ENCODE results near the gene ACOXL. TPM values are rescaled to one million over a fixed set of nuclear protein-coding genes. Genes with fewer than 3 reads are reported as not detected.
A peak's percentile ranks its signal among the peaks of the same experiment; 100 is the strongest.

ACOXL gene
- polyA plus RNA-seq, 4 donors = 0.45 to 0.93 (median 0.73) TPM

DNA sequence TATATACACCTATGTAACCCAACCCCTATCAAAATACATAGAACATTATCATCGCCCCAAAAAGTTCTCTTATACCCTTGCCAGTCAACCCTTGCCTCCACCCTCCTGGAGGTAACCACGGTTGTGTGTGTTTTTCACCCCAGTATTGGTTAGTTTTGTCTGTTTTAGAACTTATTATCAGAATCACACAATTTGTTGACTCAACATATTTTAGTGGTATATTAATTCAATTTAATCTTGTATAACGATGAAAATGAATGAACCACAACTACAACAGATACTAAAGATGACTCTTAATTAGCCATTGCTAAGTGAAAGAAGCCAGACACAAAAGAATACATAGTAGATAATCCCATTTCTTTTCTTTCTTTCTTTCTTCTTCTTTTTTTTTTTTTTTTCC lies 19.3 kb downstream of the ACOXL start:
- DNase-seq (ENCODE audit: low read depth in 4 of 4, low spot score in 3 of 4) = no peak

DNA sequence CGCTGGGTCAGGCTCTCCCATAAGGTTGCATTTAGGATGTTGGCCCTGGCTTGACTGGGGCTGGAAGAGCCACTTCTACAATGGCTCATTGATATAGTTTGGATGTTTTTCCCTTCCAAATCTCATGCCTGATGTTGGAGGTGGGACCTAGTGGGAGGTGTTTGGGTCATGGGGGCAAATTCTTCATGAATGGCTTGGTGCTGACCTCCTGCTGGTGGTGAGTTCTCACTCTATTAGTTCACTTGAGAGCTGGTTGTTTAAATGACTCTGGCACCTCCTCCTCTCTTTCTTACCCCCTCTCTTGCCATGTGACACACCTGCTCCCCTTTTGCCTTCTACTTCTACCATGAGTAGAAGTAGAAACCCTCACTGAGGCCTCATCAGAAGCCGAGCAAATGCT lies 20.5 kb downstream of the ACOXL start:
- DNase-seq (ENCODE audit: low read depth in 4 of 4, low spot score in 3 of 4) = no peak

DNA sequence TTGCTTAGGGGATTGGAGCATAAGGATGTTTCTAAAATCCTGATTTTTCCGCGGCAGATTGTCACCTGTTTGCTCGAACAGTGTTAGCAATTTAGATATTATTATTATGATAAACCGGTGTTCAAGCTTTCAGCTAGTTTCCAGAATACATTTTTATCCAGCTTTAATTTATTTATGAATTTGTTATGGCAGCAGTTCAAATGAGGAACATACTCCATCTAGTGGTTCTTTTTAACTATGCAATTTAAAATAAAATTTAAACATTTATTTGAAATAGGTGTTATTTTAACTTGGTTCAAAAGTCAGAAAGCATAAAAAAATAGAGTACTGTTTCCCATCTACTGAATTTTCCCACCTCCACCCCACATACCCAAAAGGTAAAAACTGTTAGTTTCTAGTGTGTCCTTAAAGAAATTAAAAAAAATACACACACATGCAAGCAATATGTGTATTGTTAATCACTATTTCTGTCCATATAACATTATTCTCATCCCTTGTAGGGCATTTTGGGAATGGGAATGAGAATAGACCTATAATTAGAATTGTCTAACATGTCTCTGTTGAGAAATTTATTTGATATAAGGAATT lies 23.2 kb downstream of the ACOXL start:
- DNase-seq (ENCODE audit: low read depth in 4 of 4, low spot score in 3 of 4) = no peak

DNA sequence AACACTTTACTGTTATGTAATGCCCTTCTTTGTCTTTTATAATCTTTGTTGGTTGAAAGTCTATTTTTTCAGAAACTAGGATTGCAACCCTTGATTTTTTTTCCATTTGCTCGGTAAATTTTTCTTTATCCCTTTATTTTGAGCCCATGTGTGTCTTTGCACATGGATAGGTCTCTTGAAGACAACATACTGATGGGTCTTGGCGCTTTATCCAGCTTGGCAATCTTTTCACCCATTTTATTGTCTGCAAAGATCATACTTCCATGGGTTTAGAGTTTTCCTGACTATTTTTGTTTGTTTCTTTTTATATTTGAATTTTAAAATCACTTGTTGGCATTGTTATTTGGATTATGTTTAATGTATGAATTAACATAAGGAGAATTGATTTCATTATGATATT lies 27.0 kb downstream of the ACOXL start:
- no peak for DNase-seq (ENCODE audit: low read depth in 4 of 4, low spot score in 3 of 4)

DNA sequence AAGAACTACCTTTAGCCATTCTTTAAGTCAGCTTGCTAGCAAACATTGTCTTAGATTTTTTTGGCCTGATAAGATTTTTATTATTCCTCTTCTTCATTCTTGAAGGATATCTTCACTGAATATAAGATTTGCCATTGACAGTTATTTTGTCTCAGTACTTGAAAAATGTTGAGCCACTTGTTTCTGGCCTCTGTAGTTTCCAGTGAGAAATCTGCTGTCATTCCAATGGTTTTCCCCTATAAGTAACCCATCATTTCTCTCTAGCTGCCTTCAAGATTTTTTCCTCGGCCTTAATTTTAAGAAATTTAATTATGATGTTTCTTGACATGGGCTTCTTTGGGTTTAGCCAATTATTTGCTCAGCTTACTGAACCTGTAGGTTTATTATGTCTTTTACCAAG lies 32.6 kb downstream of the ACOXL start:
- DNase-seq (ENCODE audit: low read depth in 4 of 4, low spot score in 3 of 4) = no peak

DNA sequence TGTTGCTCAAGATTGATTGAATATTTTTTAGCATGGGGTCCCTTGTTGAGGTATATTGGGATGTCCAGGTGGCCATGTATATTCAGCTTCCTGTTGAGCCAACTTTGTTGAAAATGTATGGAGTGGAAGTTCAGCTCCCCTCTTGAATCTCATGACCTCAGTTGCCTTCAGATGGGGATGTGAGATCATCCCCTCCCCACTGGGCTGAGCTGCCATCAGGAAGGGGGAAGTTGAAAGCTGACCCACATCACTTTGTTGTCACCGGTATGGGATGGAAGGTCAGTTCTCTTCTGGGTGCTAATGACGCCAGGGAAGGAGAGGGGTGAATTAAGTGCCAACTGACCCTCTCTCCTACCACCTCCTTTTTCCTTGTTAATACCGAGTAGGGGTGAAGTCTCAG lies 33.9 kb downstream of the ACOXL start:
- no peak for DNase-seq (ENCODE audit: low read depth in 4 of 4, low spot score in 3 of 4)

DNA sequence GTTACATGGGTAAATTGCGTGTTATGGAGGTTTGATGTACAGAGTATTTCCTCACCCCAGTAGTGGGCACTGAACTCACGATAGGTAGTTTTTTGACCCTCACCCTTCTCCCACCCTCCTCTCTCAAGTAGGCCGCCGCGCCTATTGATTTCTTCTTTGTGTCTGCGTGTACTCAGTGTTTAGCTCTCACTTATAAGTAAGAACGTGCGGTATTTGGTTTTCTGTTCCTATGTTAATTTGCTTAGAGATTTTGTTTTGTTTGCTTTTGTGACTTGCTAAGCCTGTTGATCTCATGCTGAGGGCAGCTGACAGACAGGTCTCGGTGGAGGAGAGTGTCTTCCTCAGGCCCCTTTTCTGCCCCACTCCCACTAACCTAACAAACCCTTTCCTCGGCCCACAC lies 36.2 kb downstream of the ACOXL start:
- no peak for DNase-seq (ENCODE audit: low read depth in 4 of 4, low spot score in 3 of 4)

DNA sequence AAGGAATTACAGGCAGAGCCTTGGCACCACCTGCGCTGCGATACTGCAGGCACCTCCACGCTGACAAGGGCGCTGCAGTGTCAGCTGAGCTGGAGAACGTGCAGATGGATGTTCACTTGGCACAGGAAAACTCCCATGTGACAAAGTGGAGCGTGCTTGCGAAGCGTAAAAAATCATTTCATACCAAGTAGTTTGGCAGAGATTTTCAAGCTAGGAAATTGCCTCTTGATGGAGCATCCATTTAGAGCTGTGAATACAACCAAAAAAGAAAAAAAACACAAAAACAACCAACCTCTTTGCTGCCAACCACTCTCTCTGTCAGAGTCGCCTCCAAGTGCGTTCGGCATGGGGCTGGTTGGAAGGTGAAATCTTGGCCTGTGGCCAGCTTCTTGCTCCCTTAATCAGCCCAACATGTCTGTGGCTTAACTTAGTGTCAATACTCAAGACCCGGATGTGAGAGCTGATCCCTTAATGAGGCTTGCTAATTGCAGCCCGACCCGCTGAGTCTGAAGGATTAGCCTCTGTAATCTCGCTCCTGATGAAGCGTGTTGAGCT lies 38.1 kb downstream of the ACOXL start:
- no peak for DNase-seq (ENCODE audit: low read depth in 4 of 4, low spot score in 3 of 4)

DNA sequence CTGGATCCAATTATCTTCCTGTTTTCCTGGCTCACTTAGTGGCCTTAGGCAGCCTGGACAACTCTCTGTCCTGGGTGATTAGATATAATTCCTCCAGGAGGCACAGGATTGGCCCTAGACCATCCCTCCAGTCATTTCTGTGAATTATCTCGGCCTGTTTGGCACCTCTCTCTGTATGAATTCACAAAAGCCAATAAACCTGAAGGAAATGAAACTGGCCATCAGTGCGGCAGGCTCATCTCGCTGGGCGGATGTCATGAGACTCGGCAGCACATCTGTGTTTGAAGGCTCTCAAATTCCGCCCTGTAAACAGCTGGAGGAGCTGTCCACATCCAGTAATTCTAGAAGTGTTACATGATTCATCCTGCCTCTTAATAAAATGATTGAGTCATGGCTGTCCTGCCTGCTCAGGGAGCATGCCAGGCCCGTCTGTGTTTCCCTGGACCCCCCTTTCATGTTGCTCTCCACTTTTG lies 38.6 kb downstream of the ACOXL start:
- DNase-seq (ENCODE audit: low read depth in 4 of 4, low spot score in 3 of 4) = peak in 2 of 4 donors; percentile 10 to 22

DNA sequence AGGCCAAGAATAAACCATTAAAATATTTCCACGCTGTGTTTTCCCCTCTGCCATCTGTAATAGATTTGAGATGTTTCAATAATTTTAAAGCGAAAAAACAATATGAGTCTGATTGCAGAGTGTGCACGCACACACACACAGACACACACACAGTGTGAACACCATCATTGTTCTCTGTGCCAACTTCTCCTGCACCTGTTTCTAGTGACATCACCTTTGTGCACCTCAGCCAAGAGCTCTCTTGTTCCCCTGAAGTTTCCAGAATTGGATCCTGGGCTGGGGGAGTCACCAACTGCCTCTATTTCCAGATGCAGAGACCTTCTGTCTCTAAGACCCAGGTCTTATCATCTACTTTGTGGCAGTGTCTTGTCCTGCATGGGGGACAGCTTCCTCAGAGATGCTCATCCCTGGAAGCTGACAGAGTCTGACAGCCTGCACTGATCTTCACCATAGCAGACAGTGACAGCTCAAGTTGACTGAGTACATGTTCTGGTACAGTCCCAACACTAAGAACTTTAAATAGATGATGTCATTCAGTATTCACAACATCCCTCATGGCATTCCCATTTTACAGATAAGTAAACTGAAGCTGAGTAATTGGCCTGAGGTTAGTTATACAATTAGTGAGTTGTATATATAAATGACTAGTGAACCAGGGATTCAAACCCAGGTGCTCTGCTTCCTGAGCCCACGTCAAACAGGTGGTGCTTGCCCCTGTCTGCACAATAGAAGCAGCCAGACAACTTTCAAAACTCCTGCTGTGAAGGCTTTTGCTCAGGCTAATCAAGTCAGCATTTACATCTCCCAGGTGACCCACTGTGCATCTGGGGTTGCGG lies 39.4 kb downstream of the ACOXL start:
- no peak for DNase-seq (ENCODE audit: low read depth in 4 of 4, low spot score in 3 of 4)

DNA sequence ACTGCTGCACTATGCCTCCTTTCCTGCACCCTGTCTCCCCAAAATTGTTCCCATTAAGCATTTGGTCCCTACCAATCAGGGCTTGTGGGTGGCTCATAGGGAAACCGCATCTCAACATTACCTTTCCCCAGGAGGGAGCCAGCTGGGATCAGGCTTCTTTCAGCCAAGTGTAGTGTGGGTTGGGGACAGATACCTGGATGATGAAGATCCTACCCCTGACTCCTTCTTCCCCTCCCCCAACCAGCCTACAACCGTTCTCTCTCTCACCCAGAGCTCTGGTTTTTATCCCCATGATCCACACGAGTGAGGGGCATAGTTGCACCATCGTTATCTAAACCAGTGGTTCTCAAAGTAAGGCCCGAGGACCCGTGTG lies 40.0 kb downstream of the ACOXL start:
- no peak for DNase-seq (ENCODE audit: low read depth in 4 of 4, low spot score in 3 of 4)

DNA sequence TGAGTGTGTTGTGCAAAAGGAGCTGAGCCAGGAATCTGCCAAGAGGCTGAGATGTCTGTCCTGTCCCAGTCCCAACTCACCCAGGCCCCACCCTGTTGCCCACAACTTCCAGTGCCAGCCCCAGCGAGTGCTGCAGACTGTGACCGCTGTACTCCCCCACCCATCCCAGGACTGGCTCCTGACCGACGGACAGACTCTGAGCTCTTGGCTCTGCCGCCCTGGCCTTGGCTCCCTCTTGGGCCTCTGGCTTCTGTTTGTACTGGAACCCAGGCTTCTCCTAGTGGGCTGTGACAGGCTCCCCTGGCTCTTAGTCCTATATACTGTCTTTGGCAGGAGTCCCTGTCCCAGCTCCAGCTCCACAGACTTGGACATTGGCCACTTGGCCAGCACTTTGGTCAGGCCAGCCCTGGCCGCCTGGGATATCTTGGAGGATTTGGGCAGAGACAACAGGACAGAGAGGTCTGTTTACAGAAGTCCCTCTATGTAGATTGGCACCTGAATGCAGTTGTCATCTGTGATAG lies 41.1 kb downstream of the ACOXL start:
- DNase-seq (ENCODE audit: low read depth in 4 of 4, low spot score in 3 of 4) = no peak

DNA sequence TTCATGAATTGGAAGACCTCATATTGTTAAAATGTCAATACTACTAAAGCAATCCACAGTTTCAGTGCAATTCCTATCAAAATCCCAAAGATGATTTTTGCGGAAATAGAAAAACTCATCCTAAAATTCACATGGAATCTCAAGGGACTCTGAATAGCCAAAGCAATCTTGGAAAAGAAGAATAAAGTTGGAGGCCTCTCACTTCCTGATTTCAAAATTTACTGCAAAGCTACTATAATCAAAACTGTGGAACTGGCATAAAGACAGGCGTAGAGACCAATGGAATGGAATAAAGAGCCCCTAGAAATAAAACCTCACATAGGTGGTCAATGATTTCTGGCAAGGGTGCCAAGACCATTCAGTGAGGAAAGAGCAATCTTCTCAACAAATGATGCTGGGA lies 42.3 kb downstream of the ACOXL start:
- no peak for DNase-seq (ENCODE audit: low read depth in 4 of 4, low spot score in 3 of 4)

DNA sequence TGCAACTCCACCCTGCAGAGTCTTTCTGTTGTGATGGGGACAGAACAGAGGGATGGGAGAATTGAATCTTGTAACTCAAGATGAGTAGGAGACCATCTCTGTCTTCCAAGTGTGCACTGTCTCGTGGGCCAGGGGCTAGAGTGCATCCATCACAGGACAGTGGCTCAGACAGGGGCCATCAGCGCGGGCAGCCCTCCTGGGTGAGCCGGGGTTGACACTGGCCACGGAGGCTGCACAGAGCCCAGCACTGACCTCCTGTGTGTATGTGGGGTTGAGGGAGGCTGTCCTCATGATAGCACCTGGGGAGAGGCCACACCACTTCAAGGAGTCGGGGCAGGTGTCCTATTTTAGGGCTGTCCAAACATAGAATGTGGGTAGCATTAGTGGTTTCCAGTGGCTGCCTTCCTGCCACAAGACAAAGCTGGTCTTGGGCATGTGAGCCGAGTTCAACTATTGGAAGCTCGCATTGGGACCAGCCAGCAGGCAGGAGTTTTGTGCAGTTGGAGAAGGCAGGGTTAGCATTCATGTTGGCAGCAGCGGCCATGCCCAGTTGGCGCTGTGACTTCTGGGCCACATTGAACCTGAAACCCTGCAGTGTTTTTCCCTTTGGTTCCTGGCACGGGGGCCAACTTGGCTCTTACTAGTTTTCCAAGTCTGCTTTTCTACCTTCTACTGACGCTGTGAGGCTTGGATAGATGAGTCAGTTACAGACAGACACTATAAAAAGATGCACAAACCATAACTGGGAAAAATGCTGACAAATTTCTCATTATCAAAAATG lies 45.3 kb downstream of the ACOXL start:
- DNase-seq (ENCODE audit: low read depth in 4 of 4, low spot score in 3 of 4) = no peak

DNA sequence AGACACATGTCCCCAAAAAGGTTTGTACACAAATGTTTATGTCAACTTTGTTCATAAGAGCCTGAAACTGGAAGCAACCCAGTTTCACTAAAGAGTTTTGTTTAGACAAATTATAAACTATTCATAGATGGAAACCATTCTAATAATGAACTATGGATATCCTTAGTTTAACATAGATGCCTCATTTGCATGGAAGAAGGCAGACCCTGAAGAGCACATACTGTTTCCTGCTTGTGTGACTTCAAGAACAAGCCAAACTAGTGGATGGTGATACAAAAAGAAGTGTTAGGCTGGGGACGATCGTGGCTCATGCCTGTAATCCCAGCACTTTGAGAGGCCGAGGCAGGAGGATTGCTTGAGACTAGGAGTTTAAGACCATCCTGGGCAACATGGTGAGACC lies 48.1 kb downstream of the ACOXL start:
- DNase-seq (ENCODE audit: low read depth in 4 of 4, low spot score in 3 of 4) = no peak

DNA sequence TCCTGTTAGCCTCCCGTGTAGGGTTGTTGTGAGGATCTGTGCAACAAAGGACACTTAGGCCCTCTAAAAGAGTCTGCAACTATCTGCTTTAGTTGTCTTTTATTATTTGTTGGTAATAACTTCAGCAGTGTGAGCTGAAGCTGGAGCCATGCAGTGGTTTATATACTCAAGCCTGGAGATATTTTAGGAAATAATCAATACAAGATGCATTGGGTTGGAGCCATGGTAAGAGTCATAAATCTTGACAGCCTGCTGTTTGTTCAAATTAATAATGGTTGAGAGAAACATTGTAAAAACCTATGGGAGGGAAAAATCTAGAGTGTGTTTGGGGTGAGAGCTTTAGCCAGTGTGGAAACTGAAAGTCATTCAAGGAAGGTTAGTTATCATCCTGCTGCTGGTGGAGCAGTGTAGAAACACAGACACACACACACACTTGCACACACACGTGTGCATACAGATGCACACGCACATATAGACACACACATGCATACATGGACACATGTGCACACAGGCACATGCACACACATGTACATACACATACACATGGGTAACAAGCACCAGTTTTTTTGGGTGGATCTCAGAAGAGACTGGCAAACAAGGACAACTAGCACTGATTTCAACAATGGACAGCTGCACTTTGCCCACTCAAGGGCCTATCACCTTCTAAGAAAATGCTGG lies 51.0 kb downstream of the ACOXL start:
- no peak for DNase-seq (ENCODE audit: low read depth in 4 of 4, low spot score in 3 of 4)

DNA sequence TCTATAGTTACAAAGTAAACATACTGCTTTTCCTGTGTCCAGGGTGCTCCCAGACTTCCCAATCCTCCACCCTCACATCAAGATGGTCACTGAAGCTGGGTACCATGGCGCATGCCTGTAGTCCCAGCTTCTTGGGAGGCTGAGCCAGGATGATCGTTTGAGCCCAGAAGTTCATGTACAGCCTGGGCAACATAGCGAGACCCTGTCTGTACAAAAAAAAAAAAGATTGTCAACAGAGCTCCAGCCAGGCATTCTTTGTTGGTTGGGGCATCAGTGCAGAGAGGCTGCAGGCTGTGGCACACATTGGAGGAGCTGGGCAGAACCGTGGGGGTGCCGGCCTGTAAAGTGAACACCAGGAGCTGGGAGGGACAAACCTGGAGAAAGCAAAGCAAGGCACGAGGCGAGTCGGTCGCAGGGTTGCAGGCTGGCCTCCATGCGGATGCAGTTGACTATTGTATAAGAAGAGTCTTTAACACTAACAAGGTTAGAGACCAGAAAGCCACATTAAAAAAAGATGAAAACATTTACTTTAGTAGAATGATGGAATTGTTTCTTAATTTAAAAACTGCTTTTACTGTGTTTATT lies 51.8 kb downstream of the ACOXL start:
- DNase-seq (ENCODE audit: low read depth in 4 of 4, low spot score in 3 of 4) = no peak

DNA sequence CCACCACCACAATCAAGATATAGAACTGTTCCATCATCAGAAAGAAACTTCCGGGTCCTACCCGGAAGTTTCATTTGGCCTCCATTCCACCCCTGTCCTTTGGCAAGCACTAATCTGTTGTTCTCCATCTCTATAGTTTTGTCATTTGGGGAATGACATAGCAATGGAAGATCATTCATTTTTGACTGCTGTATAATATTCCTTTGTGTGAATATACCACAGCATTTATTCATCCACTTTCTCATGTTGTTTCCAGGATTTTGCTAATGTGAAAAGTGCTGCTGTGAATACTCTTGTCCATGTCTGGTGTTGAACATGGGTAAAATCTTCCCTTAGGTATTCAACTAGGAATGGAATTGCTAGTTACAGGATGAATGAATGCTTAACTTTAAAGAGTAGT lies 53.1 kb downstream of the ACOXL start:
- no peak for DNase-seq (ENCODE audit: low read depth in 4 of 4, low spot score in 3 of 4)

DNA sequence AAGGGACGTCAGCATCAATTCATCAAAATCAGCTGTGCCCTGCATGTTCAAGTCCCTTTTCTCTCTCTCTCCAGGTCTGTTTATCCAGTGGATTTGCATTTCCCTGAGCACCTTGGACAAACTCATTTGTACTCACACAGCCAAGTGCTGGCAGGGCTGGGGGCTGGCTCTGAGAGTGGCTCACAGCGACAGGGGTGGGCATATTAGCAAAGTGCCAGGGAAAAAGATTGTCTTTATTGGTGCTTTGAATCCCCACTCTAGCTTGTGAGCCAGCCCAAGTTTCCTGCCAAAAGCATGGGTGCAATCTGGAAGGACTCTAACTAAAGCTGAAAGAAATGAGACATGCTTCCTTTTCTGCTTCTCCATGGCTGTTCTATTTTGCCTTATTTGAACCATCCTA lies 56.6 kb downstream of the ACOXL start:
- no peak for DNase-seq (ENCODE audit: low read depth in 4 of 4, low spot score in 3 of 4)

DNA sequence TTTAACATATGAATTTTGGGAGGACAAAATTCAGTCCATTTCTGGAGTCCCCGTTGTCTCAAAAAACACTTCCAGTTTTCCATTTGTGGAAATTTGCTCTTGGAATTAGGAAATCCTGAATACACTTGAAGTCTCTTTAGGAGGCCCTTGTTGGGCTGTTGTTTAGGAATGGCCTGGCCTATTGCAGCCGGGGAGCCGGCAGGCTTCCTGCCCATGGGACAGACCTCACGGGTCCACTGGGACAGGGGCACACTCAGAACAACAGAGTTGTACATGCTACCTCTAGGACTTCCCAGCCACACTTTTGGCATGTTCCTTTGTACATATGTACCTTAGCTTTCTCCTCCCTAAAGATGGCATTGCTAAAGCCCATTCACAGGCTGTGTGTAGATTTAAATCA lies 57.3 kb downstream of the ACOXL start:
- no peak for DNase-seq (ENCODE audit: low read depth in 4 of 4, low spot score in 3 of 4)
